ENCODE results near the gene MAST3.

Gene MAST3

GRCh38 chr19:18058208-18059009 lies 39.2 kb upstream of the MAST3 start:
- Histone ChIP-seq H3K4me3 (ENCODE audit: low read length, poor library complexity, severe bottlenecking) (peak overlapping the region; percentile 50), H2AFZ (ENCODE audit: low read length) (peak overlapping the region; percentile 94)

GRCh38 chr19:18059297-18059696 lies 38.3 kb upstream of the MAST3 start:
- H3K9me2 ChIP-seq (replicated peaks; ENCODE audit: low read depth, low read length), result no peaks in the 10 kb centered on the region
- no peaks in the 10 kb centered on the region for H3K36me3 ChIP-seq (ENCODE audit: insufficient read depth, low read length)
- no peaks in the 10 kb centered on the region for H4K20me1 ChIP-seq (ENCODE audit: insufficient read depth, low read length, poor library complexity, severe bottlenecking)
- H3K9me3 ChIP-seq (ENCODE audit: insufficient read depth, low read depth, low read length), result no peaks in the 10 kb centered on the region
- no peaks in the 10 kb centered on the region for H3K79me2 ChIP-seq (ENCODE audit: insufficient read depth, low read length)
- no peak overlapping the region for H2AFZ ChIP-seq (ENCODE audit: low read length)
- H3K4me3 ChIP-seq (ENCODE audit: low read length, poor library complexity, severe bottlenecking), result no peak overlapping the region
- no peaks in the 10 kb centered on the region for H3F3A ChIP-seq (ENCODE audit: low read depth)
- H3K9ac ChIP-seq (ENCODE audit: low read depth, low read length, poor library complexity, severe bottlenecking), result no peak overlapping the region
- TF ChIP-seq CTCF (conservative IDR thresholded peaks at IDR 0.05; ENCODE audit: low read length), result no peak
- no peak for TF ChIP-seq EZH2phosphoT487 (IDR thresholded peaks at IDR 0.05; ENCODE audit: borderline replicate concordance)
- no peaks in the 10 kb centered on the region for H3K27me3 ChIP-seq (ENCODE audit: insufficient read depth, low read length, poor library complexity, severe bottlenecking)
- H3K4me1 ChIP-seq (ENCODE audit: insufficient read depth, low read length, poor library complexity, severe bottlenecking), result peaks cover 5% of the 10 kb centered on the region
- no peak overlapping the region for H3K4me2 ChIP-seq (ENCODE audit: low read depth, low read length, poor library complexity, severe bottlenecking)

More at GRCh38 chr19:18058208-18059009, 39.2 kb upstream of the MAST3 start:
- Histone ChIP-seq H3K9me3 (ENCODE audit: insufficient read depth, low read depth, low read length) (no peaks in the 10 kb centered on the region), H4K20me1 (ENCODE audit: insufficient read depth, low read length, poor library complexity, severe bottlenecking) (no peaks in the 10 kb centered on the region), H3K9me2 (replicated peaks; ENCODE audit: low read depth, low read length) (no peaks in the 10 kb centered on the region), H3K79me2 (ENCODE audit: insufficient read depth, low read length) (no peaks in the 10 kb centered on the region), H3K4me2 (ENCODE audit: low read depth, low read length, poor library complexity, severe bottlenecking) (peak overlapping the region; percentile 71), H3F3A (ENCODE audit: low read depth) (no peaks in the 10 kb centered on the region), H3K9ac (ENCODE audit: low read depth, low read length, poor library complexity, severe bottlenecking) (peak overlapping the region; percentile 50), H3K4me1 (ENCODE audit: insufficient read depth, low read length, poor library complexity, severe bottlenecking) (peaks cover 9% of the 10 kb centered on the region), H3K27me3 (ENCODE audit: insufficient read depth, low read length, poor library complexity, severe bottlenecking) (no peaks in the 10 kb centered on the region), H3K36me3 (ENCODE audit: insufficient read depth, low read length) (no peaks in the 10 kb centered on the region)
- no peak for TF ChIP-seq EZH2phosphoT487 (IDR thresholded peaks at IDR 0.05; ENCODE audit: borderline replicate concordance)
- peak; percentile 96 for TF ChIP-seq CTCF (conservative IDR thresholded peaks at IDR 0.05; ENCODE audit: low read length)

- no peaks in the 10 kb centered on the region for H3F3A ChIP-seq (ENCODE audit: low read depth)
- no peaks in the 10 kb centered on the region for H3K9me2 ChIP-seq (replicated peaks; ENCODE audit: low read depth, low read length)
- H2AFZ ChIP-seq (ENCODE audit: low read length), result no peak overlapping the region
- no peak for TF ChIP-seq CTCF (conservative IDR thresholded peaks at IDR 0.05; ENCODE audit: low read length)
- no peak for TF ChIP-seq EZH2phosphoT487 (IDR thresholded peaks at IDR 0.05; ENCODE audit: borderline replicate concordance)
- no peaks in the 10 kb centered on the region for H4K20me1 ChIP-seq (ENCODE audit: insufficient read depth, low read length, poor library complexity, severe bottlenecking)
- no peak overlapping the region for H3K4me3 ChIP-seq (ENCODE audit: low read length, poor library complexity, severe bottlenecking)
- H3K4me2 ChIP-seq (ENCODE audit: low read depth, low read length, poor library complexity, severe bottlenecking), result no peak overlapping the region
- no peaks in the 10 kb centered on the region for H3K9me3 ChIP-seq (ENCODE audit: insufficient read depth, low read depth, low read length)
- H3K36me3 ChIP-seq (ENCODE audit: insufficient read depth, low read length), result no peaks in the 10 kb centered on the region
- H3K9ac ChIP-seq (ENCODE audit: low read depth, low read length, poor library complexity, severe bottlenecking), result no peak overlapping the region
- H3K27me3 ChIP-seq (ENCODE audit: insufficient read depth, low read length, poor library complexity, severe bottlenecking), result no peaks in the 10 kb centered on the region
- H3K79me2 ChIP-seq (ENCODE audit: insufficient read depth, low read length), result no peaks in the 10 kb centered on the region
- peaks cover 5% of the 10 kb centered on the region for H3K4me1 ChIP-seq (ENCODE audit: insufficient read depth, low read length, poor library complexity, severe bottlenecking)
These were observed 37.7 kb upstream of the MAST3 start for GRCh38 chr19:18059902-18060301.
